ENCODE data around the gene CCDC60.

CCDC60 gene

GRCh38 chr12:119544765-119545625 is 210.5 kb downstream of the CCDC60 start:
- peak; percentile 35 for DNase-seq (ENCODE audit: low read depth)

GRCh38 chr12:119546340-119546739 is 211.8 kb downstream of the CCDC60 start:
- DNase-seq (ENCODE audit: low read depth), result no peak

DNA sequence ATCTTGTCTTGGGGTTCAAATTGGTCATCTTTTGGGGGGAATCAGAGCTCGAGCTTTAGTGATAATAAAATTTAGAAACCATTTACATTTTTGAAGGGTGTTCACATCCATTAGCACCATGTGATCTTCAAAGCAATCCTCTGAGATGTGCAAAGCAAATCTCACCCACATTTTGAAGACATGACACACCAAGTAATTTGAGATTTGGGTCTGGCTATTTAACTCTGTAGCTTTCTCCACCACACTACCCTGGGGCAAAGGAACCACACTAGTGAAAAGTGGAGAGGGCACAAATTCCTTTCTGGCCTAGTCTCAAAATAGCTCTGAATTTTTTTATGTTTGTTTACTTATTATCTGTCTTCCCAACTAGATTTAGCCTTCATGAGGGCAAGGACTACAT is 212.5 kb downstream of the CCDC60 start:
- DNase-seq (ENCODE audit: low read depth), result no peak

DNA sequence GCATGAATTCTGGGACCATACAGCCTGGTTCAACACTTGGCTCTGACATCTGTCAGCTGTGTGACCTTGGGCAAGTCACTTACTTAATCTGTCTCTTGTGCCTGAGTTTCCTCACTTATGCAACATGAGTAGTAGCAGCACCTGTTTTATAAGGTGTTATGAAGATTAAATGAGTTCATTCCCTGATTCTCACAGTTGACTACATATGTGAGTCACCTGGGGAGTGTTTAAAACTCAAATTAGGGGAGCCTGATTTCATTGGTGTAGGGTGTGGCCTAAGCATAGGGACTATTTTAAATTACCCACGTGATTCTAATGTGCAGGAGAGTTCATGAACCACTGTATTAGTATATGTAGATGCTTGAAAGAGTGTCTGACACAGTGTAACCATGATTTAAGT is 222.3 kb downstream of the CCDC60 start:
- no peak for DNase-seq (ENCODE audit: low read depth)

DNA sequence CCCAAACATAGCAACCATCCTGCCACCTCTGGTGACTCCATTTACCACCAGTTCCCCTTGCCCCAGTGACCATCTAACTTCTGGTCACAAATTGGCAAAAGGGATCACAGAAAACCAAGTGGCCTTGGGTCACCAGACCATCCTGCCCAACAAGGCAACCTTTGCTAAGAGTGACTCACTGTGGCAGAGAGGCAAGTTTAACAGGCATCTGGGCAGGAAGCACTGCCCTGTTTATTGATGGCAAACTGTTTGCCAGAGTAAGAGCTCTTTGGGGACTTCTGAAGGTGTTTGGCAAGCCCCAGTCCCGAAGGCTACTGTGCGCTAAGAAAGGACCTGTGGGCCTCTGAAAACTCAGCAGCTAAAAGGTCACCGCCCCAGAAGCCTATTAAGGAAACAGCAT is 230.9 kb downstream of the CCDC60 start:
- DNase-seq (ENCODE audit: low read depth), result no peak

GRCh38 chr12:119570771-119571170 is 236.2 kb downstream of the CCDC60 start:
- DNase-seq (ENCODE audit: low read depth), result no peak

- no peak for DNase-seq (ENCODE audit: low read depth)
These were observed 238.6 kb downstream of the CCDC60 start for GRCh38 chr12:119573086-119573485.

- no peak for DNase-seq (ENCODE audit: low read depth)
These were observed 239.7 kb downstream of the CCDC60 start for GRCh38 chr12:119574255-119574654.

DNA sequence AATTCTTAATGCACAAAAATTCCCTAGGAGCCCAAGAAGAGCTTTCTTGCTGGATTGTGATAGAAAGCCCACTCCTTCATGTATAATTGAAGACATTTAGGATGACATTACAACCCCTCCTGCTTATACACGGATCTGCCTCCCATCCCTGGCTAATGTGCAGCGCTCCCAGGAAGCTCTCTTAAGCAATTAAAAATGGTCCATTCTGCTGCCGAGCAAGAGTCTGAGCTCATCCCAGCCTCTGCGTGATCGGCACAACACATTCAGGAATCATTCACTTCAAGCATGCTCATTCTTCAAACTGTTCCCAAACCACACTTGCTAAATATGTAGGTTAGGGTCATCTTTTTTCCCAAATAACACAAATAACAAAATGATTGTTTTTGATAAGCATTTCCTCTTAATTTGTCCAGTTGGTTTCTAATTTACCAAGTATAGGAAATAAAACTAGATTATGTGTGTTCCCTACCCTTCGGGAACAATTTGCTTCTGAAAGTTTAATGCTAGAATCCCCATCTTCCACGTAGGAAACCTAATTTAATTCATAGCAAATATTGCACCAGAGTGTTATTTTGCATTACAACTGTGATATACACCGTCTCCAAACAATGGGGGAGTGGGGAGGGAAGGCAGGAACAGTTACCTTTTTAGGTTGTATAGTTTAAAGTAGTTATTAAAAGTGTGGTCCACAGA is 241.7 kb downstream of the CCDC60 start:
- no peak for DNase-seq (ENCODE audit: low read depth)

DNA sequence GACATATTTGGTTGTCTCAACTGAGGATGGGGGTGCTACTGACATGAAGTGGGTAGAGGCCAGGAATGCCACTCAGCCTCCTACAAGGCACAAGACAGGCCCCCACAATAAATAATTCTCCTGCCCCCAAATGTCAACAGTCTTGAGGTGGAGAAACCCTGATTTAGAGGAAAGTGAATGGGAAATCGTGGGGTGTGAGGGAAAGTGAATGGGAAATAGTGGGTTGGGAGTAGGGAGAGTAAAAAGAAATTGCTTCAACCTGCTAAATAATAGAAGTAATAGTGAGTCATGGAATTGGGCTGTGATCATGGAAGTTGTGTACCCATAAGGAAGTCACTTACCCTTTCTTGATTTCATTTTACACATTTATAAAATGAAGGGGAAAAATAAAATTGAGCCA is 242.4 kb downstream of the CCDC60 start:
- DNase-seq (ENCODE audit: low read depth), result no peak

- DNase-seq (ENCODE audit: low read depth), result no peak
These were observed 243.6 kb downstream of the CCDC60 start for GRCh38 chr12:119578112-119578511.

DNA sequence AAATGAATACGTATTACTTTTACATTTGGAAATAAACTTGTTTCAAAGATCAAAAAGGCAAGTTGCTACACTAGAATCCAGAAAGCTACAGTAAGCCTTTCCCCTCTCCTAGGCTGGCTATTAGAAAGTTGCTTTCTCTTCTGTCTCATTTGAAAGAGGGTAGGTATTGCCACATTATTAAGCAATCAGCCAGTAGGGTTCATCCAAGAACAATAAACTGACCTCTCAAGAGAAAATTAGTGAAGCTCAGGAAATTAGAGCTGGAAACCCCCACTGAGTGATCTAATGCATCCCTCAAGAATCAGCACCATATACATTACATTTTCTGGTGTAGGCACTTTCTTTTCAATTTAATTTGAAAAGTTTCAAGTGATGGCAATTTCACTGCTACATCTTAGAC is 254.6 kb downstream of the CCDC60 start:
- DNase-seq (ENCODE audit: low read depth), result no peak

DNA sequence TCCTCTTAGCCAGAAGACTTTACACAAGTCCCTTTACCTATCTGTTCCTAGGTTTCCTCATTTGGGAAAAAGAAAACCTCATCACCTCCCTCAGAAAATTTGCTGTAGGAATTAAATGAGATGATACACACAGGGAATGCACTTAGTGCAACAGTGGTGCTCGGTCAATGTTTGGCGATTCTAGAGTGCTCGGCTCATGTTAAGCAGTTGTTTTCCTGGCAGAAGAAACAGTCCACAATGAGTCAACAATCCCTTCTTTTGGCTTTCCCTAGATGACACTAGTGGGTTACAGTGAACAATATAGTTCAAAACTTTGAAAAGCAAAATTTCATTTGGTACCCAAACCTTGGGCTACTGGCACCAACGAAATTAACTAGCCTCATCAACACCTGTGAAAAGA is 255.1 kb downstream of the CCDC60 start:
- no peak for DNase-seq (ENCODE audit: low read depth)
